ENCODE data around the gene VPS37B. TPM values are rescaled to one million over a fixed set of nuclear protein-coding genes. Genes with fewer than 3 reads are reported as not detected.
A peak's percentile ranks its signal among the peaks of the same experiment; 100 is the strongest.

The VPS37B gene
- total and polyA plus RNA-seq, 8 donors = 13.4 to 105 (median 47.8) TPM

DNA sequence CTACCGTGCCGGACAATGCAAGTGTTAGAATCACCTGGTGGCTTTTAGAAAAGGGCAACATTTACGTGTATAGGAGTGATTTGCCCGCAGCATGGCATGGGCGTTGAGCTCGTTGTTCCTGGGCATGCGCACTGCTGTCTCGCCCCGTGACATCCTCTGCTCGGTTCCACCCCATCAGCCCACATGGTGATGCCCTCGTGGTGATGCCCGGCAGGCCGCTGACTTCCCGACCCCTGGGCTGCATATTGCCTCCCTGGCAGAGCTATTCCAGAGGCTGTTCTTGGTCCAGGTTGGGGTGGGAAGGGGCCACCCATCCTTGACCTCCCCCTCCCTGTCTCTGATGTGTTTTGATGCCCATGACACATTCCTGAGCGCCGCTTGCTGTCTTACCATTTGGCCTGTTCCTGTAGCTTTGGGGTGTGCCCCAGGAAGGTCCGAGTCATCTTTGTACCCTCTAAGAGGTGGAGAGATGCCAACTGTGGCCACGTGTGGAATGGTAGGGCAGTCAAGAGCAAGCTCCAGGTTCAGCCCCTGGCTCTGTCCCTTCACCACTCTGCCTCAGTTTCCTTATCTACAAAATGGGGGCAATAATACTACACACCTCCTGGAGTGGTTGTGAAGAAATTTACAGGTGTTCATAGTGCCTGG lies 55.9 kb downstream of the VPS37B start:
- H3K27ac ChIP-seq = peak overlapping the region; percentile 57 to 97 (median 90)
- no peak for TF ChIP-seq POLR2A (IDR thresholded peaks at IDR 0.05)
- no peak for TF ChIP-seq EP300 (IDR thresholded peaks at IDR 0.05)
- no peak for TF ChIP-seq POLR2AphosphoS5 (IDR thresholded peaks at IDR 0.05)
- TF ChIP-seq, protein P1, sequence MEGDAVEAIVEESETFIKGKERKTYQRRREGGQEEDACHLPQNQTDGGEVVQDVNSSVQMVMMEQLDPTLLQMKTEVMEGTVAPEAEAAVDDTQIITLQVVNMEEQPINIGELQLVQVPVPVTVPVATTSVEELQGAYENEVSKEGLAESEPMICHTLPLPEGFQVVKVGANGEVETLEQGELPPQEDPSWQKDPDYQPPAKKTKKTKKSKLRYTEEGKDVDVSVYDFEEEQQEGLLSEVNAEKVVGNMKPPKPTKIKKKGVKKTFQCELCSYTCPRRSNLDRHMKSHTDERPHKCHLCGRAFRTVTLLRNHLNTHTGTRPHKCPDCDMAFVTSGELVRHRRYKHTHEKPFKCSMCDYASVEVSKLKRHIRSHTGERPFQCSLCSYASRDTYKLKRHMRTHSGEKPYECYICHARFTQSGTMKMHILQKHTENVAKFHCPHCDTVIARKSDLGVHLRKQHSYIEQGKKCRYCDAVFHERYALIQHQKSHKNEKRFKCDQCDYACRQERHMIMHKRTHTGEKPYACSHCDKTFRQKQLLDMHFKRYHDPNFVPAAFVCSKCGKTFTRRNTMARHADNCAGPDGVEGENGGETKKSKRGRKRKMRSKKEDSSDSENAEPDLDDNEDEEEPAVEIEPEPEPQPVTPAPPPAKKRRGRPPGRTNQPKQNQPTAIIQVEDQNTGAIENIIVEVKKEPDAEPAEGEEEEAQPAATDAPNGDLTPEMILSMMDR (IDR thresholded peaks at IDR 0.05) = no peak
- H3K4me1 ChIP-seq = peaks cover 75 to 95% (median 79%) of the 10 kb centered on the region in 4 donors
- intact Hi-C loops (cut with DNase I; ENCODE audit: low total_unique reads) = no loop called here
- peak overlapping the region in 1 of 4 donors; percentile 72 for H3K4me3 ChIP-seq
- peak in 1 of 2 donors; percentile 9 for DNase-seq
- peaks cover 0 to 5% (median 0%) of the 10 kb centered on the region in 4 donors for H3K36me3 ChIP-seq
- no peaks in the 10 kb centered on the region for H3K27me3 ChIP-seq
- 41 to 76% (median 55%) methylated on average over 14 to 18 of the region's 18 CpGs for WGBS, 5 donors
- no peaks in the 10 kb centered on the region for H3K9me3 ChIP-seq

DNA sequence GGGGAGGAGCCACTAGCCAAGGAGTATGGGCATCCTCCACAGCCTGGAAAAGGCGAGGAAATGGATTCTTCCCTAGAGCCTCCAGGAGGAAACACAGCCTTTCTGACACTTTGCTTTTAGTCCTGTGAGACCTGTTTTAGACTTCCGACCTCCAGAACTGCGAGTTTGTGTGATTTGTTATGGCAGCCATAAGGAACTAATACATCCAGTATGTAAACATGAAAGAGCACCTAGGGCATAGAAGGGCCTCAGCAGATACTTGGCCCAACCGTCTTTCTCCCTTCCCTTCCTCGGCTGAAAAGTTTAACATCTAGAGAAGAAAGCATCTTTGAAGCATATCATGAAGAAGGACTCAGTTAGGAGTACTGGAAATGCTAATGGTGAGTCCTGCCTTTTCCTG lies 57.1 kb downstream of the VPS37B start:
- peaks cover 0 to 3% (median 0%) of the 10 kb centered on the region in 4 donors for H3K36me3 ChIP-seq
- TF ChIP-seq POLR2AphosphoS5 (IDR thresholded peaks at IDR 0.05) = no peak
- no peak for TF ChIP-seq EP300 (IDR thresholded peaks at IDR 0.05)
- TF ChIP-seq POLR2A (IDR thresholded peaks at IDR 0.05) = no peak
- TF ChIP-seq, protein P1 (IDR thresholded peaks at IDR 0.05) = no peak
- peak overlapping the region in 2 of 4 donors; percentile 72 to 81 for H3K4me3 ChIP-seq
- no peaks in the 10 kb centered on the region for H3K27me3 ChIP-seq
- H3K4me1 ChIP-seq = peaks cover 70 to 95% (median 76%) of the 10 kb centered on the region in 4 donors
- peak overlapping the region; percentile 57 to 97 (median 91) for H3K27ac ChIP-seq
- H3K9me3 ChIP-seq = no peaks in the 10 kb centered on the region
- intact Hi-C loops (cut with DNase I; ENCODE audit: low total_unique reads) = no loop called here
- 55 to 79% (median 71%) methylated on average over 5 of the region's 5 CpGs for WGBS, 5 donors
- peak in 1 of 2 donors; percentile 2 for DNase-seq

DNA sequence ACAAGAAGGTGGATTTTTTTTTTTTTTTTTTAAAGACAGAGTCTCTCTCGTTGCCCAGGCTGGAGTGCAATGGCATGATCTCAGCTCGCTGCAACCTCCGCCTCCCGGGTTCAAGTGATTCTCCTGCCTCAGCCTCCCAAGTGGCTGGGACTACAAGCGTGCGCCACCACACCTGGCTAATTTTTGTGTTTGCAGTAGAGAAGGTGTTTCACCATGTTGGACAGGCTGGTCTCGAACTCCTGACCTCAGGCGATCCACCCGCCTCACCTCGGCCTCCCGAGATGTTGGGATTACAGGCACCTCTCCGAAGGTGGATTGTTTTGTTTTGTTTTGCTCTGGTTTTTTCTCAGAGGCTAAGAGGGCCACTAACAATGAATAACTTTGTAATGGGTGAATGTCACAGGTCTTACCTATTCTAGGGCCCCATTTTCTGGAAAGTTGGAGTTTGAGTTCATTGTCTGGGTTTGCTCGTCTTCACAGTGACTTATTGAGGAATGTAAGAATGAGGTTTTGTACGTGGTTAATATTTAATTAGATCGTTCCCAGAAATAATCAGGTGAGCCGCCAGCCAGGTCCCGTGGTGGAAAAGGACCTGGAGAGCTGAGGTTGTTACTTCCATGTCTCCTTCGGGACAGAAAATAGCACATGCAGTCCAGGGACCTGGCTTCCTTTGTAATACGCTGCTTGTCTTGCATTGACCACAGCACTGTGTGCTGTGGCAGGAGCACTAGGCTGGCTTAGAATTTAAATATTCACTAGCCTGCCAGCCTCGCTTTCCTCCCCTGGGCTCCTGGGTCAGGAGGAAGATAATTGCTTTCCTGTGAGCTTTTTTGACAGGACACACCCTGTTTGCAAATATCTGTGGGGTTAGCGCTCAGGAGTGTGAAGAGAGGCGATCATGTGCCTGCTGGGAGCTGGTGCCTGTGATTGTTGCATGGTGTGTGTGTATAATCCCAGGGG lies 58.3 kb downstream of the VPS37B start:
- DNase-seq = peak; percentile 60 to 76
- TF ChIP-seq POLR2A (IDR thresholded peaks at IDR 0.05) (no peak), EP300 (IDR thresholded peaks at IDR 0.05) (no peak), POLR2AphosphoS5 (IDR thresholded peaks at IDR 0.05) (peak in 1 of 3 donors; percentile 65)
- TF ChIP-seq, protein P1 (IDR thresholded peaks at IDR 0.05) = no peak
- peak overlapping the region; percentile 72 to 82 (median 80) for H3K4me3 ChIP-seq
- intact Hi-C loops (cut with DNase I; ENCODE audit: low total_unique reads) = no loop called here
- H3K27me3 ChIP-seq = no peaks in the 10 kb centered on the region
- H3K4me1 ChIP-seq = peaks cover 57 to 86% (median 66%) of the 10 kb centered on the region in 4 donors
- H3K27ac ChIP-seq = peak overlapping the region; percentile 85 to 97 (median 91)
- peaks cover 0 to 3% (median 0%) of the 10 kb centered on the region in 4 donors for H3K36me3 ChIP-seq
- WGBS, 5 donors = 35 to 67% (median 46%) methylated on average over 22 of the region's 22 CpGs
- H3K9me3 ChIP-seq = no peaks in the 10 kb centered on the region

Measured in stomach (tissue), 9 donors.